IMR-90 (cell line): ENCODE measurements around the gene SLC22A12. TPM values are rescaled to one million over a fixed set of nuclear protein-coding genes. Genes with fewer than 3 reads are reported as not detected.

ENCODE experiments used
- ATAC-seq: fragments of 200-7000 bp; cut with Tn5 transposase; 2 replicates; pipeline ENCODE4 v1.9.1; 2020; ENCODE audit warnings: low read depth, mild to moderate bottlenecking, moderate library complexity
- BruUV-seq: library from RNA; stranded (reverse); fragments of 400-500 nt; replicated peaks from 2 replicates; lab custom pipeline; 2021; lab: Mats Ljungman, UMichigan
- CTCF ChIA-PET: fragments of 300-600 bp; formaldehyde crosslinking; extraction: SDS; loops from one replicate; lab custom pipeline; 2021; ENCODE audit warnings: antibody characterized with exemption; lab: Yijun Ruan, JAX
- POLR2A ChIA-PET: fragments of 300-600 bp; sonication (Branson Sonifier 250); formaldehyde crosslinking; loops from one replicate; lab custom pipeline; 2022; ENCODE audit warnings: antibody characterized with exemption; ENCODE audit not compliant: unreplicated experiment; lab: Charles Lee
- DNase-seq: peaks from one replicate; pipeline ENCODE4 v3.0.0; 2013
- H2AFZ ChIP-seq: replicated peaks from 2 replicates; pipeline ENCODE3; 2013; ENCODE audit warnings: low read length, mild to moderate bottlenecking; ENCODE audit not compliant: poor library complexity
- H2AK5ac ChIP-seq: 2 replicates; pipeline ENCODE4 v1.6.1; 2013; ENCODE audit warnings: low read depth, low read length, inconsistent platforms
- H2AK9ac ChIP-seq: replicated peaks from 2 replicates; pipeline ENCODE3; 2013; ENCODE audit warnings: mild to moderate bottlenecking, low read depth, low read length, moderate library complexity; ENCODE audit not compliant: poor library complexity
- H2BK120ac ChIP-seq: 2 replicates; pipeline ENCODE4 v1.6.1; 2013; ENCODE audit warnings: low read depth, low read length, inconsistent platforms
- H2BK15ac ChIP-seq: 3 replicates; pipeline ENCODE4 v1.6.1; 2013; ENCODE audit warnings: low read depth, low read length, inconsistent platforms
- H2BK20ac ChIP-seq: 2 replicates; pipeline ENCODE4 v1.6.1; 2013; ENCODE audit warnings: low read depth, mild to moderate bottlenecking, inconsistent platforms, low read length, moderate library complexity
- H2BK5ac ChIP-seq: 2 replicates; pipeline ENCODE4 v1.6.1; 2013; ENCODE audit warnings: mild to moderate bottlenecking, low read depth, low read length, inconsistent platforms; ENCODE audit not compliant: poor library complexity, severe bottlenecking
- H3K14ac ChIP-seq: replicated peaks from 2 replicates; pipeline ENCODE4 v1.6.1; 2013; ENCODE audit warnings: low read depth, low read length, inconsistent platforms
- H3K18ac ChIP-seq: 2 replicates; pipeline ENCODE4 v1.6.1; 2013; ENCODE audit warnings: low read depth, low read length, control low read depth
- H3K23ac ChIP-seq: 2 replicates; pipeline ENCODE4 v1.6.1; 2013; ENCODE audit warnings: low read depth, low read length, inconsistent platforms
- H3K27ac ChIP-seq: 2 replicates; pipeline ENCODE4 v1.5.1; 2013; ENCODE audit warnings: mild to moderate bottlenecking, control low read depth, low read length; ENCODE audit not compliant: insufficient read depth
- H3K27me3 ChIP-seq: 2 replicates; pipeline ENCODE4 v1.6.1; 2013; ENCODE audit warnings: low read length; ENCODE audit not compliant: control insufficient read depth, insufficient read depth
- H3K36me3 ChIP-seq: 2 replicates; pipeline ENCODE4 v1.6.1; 2013; ENCODE audit warnings: low read length, mixed read lengths; ENCODE audit not compliant: control insufficient read depth, insufficient read depth
- H3K4ac ChIP-seq: 2 replicates; pipeline ENCODE4 v1.6.1; 2013; ENCODE audit warnings: low read depth, low read length, inconsistent platforms
- H3K4me1 ChIP-seq: 2 replicates; pipeline ENCODE4 v1.6.1; 2013; ENCODE audit warnings: low read length, mixed read lengths; ENCODE audit not compliant: control insufficient read depth, insufficient read depth
- H3K4me2 ChIP-seq: 2 replicates; pipeline ENCODE4 v1.6.1; 2013; ENCODE audit warnings: low read depth, mild to moderate bottlenecking, control low read depth, low read length, moderate library complexity
- H3K4me3 ChIP-seq: 2 replicates; pipeline ENCODE4 v1.5.1; 2013; ENCODE audit warnings: low read depth, mild to moderate bottlenecking, control low read depth, low read length, moderate library complexity; ENCODE audit not compliant: insufficient read depth
- H3K56ac ChIP-seq: 2 replicates; pipeline ENCODE4 v1.6.1; 2013; ENCODE audit warnings: low read length, inconsistent platforms; ENCODE audit not compliant: insufficient read depth; ENCODE audit errors: extremely low read depth
- H3K79me1 ChIP-seq, 2 experiments: 2 replicates each; pipeline ENCODE4 v1.6.1; 2013; ENCODE audit warnings: low read length in 2 of 2, inconsistent platforms in 1 of 2, low read depth in 1 of 2
- H3K9ac ChIP-seq: 2 replicates; pipeline ENCODE4 v1.6.1; 2013; ENCODE audit warnings: low read depth, low read length, control low read depth
- H3K9me1 ChIP-seq: 2 replicates; pipeline ENCODE4 v1.6.1; 2013; ENCODE audit warnings: low read length, inconsistent platforms; ENCODE audit not compliant: insufficient read depth
- H3K9me3 ChIP-seq: 2 replicates; pipeline ENCODE4 v1.6.1; 2013; ENCODE audit warnings: low read length; ENCODE audit not compliant: control insufficient read depth, insufficient read depth
- H4K20me1 ChIP-seq: 2 replicates; pipeline ENCODE4 v1.6.1; 2013; ENCODE audit warnings: low read length, inconsistent platforms; ENCODE audit not compliant: insufficient read depth
- H4K5ac ChIP-seq: 2 replicates; pipeline ENCODE4 v1.6.1; 2013; ENCODE audit warnings: mild to moderate bottlenecking, low read depth, low read length, control low read depth
- H4K8ac ChIP-seq, 2 experiments: 2 replicates each; pipeline ENCODE4 v1.6.1; 2013; ENCODE audit warnings: low read depth in 2 of 2, low read length in 2 of 2, control low read depth in 1 of 2, inconsistent platforms in 1 of 2
- H4K91ac ChIP-seq: 2 replicates; pipeline ENCODE4 v1.6.1; 2013; ENCODE audit warnings: low read depth, low read length, inconsistent platforms; ENCODE audit not compliant: insufficient read depth
- BHLHE40 ChIP-seq: fragments of 150-350 bp; IDR thresholded peaks from 2 replicates; pipeline ENCODE4 v1.6.1; 2016; ENCODE audit warnings: mild to moderate bottlenecking, low read depth, low read length
- CEBPB ChIP-seq: IDR thresholded peaks from 2 replicates; pipeline ENCODE4 v1.6.1; 2012; ENCODE audit warnings: low read depth, low read length, improper control_type of control experiment
- CHD1 ChIP-seq: IDR thresholded peaks from 2 replicates; pipeline ENCODE4 v1.6.1; 2012; ENCODE audit warnings: low read depth, low read length, improper control_type of control experiment
- FOS ChIP-seq: fragments of 150-350 bp; IDR thresholded peaks from 2 replicates; pipeline ENCODE4 v1.6.1; 2016; ENCODE audit warnings: low read depth, low read length
- MAFK ChIP-seq: IDR thresholded peaks from 2 replicates; pipeline ENCODE4 v1.6.1; 2012; ENCODE audit warnings: low read depth, low read length, improper control_type of control experiment
- MAZ ChIP-seq: IDR thresholded peaks from 2 replicates; pipeline ENCODE4 v1.6.1; 2012; ENCODE audit warnings: low read depth, mild to moderate bottlenecking, low read length, improper control_type of control experiment, moderate library complexity, borderline replicate concordance
- MXI1 ChIP-seq: IDR thresholded peaks from 2 replicates; pipeline ENCODE4 v1.6.1; 2012; ENCODE audit warnings: low read depth, mild to moderate bottlenecking, low read length, moderate library complexity, borderline replicate concordance
- NFE2L2 ChIP-seq: fragments of 150-350 bp; IDR thresholded peaks from 2 replicates; pipeline ENCODE4 v1.6.1; 2016; ENCODE audit warnings: low read depth, mild to moderate bottlenecking, low read length
- POLR2A ChIP-seq: IDR thresholded peaks from 2 replicates; pipeline ENCODE4 v1.6.1; 2012; ENCODE audit warnings: mild to moderate bottlenecking, low read depth, low read length
- RAD21 ChIP-seq: IDR thresholded peaks from 2 replicates; pipeline ENCODE4 v1.6.1; 2012; ENCODE audit warnings: low read length, improper control_type of control experiment
- RCOR1 ChIP-seq: IDR thresholded peaks from 2 replicates; pipeline ENCODE4 v1.6.1; 2012; ENCODE audit warnings: mild to moderate bottlenecking, low read length, improper control_type of control experiment; ENCODE audit not compliant: insufficient replicate concordance
- RFX5 ChIP-seq: IDR thresholded peaks from 2 replicates; pipeline ENCODE4 v1.8.0; 2012; ENCODE audit warnings: low read depth, mild to moderate bottlenecking, low read length, moderate library complexity
- SMC3 ChIP-seq: fragments of 150-350 bp; IDR thresholded peaks from 2 replicates; pipeline ENCODE4 v1.6.1; 2016; ENCODE audit warnings: low read depth, mild to moderate bottlenecking, antibody characterized with exemption, low read length, moderate library complexity
- WGBS, 2 experiments: methylation state at CpG; one replicate each; pipeline versions ENCODE4 v1.1.5 to v1.1.7; 2013; ENCODE audit warnings: missing lambda C conversion rate in 2 of 2; ENCODE audit not compliant: insufficient read length in 1 of 2; ENCODE audit errors: extremely low coverage in 2 of 2; 5-methylcytosine and 5-hydroxymethylcytosine counted together
- dilution Hi-C: fragments of 300-500 bp; cut with HindIII; formaldehyde crosslinking; loops from one replicate; pipeline ENCODE4 v1.14.3; 2018; ENCODE audit warnings: low sequenced_read_pairs; ENCODE audit not compliant: unreplicated experiment
- in situ Hi-C: fragments of 300-500 bp; cut with MboI; formaldehyde crosslinking; loops from 3 replicates; pipeline ENCODE4 v1.14.3; 2019; ENCODE audit warnings: low sequenced_read_pairs, inconsistent platforms, mixed read lengths
- intact Hi-C: fragments of 100-400 bp; cut with micrococcal nuclease; formaldehyde crosslinking; loops from 2 replicates; pipeline ENCODE4 v1.10.0; 2022
- polyA plus RNA-seq, 3 experiments: library from polyadenylated mRNA; depleted of rRNA; stranded (reverse); fragments of >200 nt; gene quantifications; 2 replicates each; pipeline ENCODE4 v1.2.3, GENCODE V29; 2012; ENCODE audit warnings: low replicate concordance in 1 of 3
- total RNA-seq: library from RNA; depleted of rRNA; stranded (reverse); fragments of >200 nt; gene quantifications from 2 replicates; pipeline ENCODE4 v1.2.3, GENCODE V29; 2012
- TF ChIP-seq, protein P1 (sequence below): conservative IDR thresholded peaks from 2 replicates; pipeline ENCODE4 v1.5.1; 2012; ENCODE audit warnings: mild to moderate bottlenecking, low read depth, low read length, improper control_type of control experiment
- TF ChIP-seq, protein P2 (sequence below): fragments of 150-350 bp; IDR thresholded peaks from 2 replicates; pipeline ENCODE4 v1.6.1; 2017; ENCODE audit warnings: mild to moderate bottlenecking, antibody characterized with exemption, low read length, low read depth

SLC22A12 gene
- total and polyA plus RNA-seq, 2 of the 4 experiments (the other 2 are of a cell fraction), result not detected

DNA sequence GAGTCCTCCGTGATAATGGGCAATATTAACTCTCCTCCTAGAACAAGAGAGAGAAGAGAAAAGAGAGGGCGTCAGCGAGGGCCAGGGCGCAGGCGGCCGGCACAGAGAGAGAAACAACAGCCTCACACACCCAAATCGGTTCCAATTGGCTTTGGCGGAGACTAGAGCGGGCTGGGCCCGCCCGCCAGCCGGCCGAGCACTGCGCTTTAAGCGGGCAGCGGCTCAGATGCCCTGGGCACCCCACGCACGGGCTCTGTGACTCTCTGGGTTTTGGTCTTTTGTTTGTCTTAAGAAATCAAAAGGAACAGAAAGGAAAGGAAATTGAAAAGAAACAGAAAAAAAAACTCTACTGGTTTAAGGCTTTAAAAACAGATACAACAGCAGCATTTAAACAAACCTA, 17.0 kb downstream of the SLC22A12 start:
- Histone ChIP-seq H3K27ac (no peak overlapping the region), H3K79me1 (no peaks in the 10 kb centered on the region), H3K9me3 (no peaks in the 10 kb centered on the region), H3K18ac (no peak overlapping the region), H3K27me3 (peaks cover 64% of the 10 kb centered on the region), H2BK20ac (no peak overlapping the region), H3K4ac (no peak overlapping the region), H3K4me2 (peak overlapping the region; percentile 22; the same call in 1 of the 2 replicates), H3K9me1 (no peaks in the 10 kb centered on the region), H3K14ac (no peak overlapping the region), H4K20me1 (no peaks in the 10 kb centered on the region), H2BK120ac (no peak overlapping the region), H4K8ac (no peak overlapping the region), H2BK5ac (no peak overlapping the region), H3K4me3 (no peak overlapping the region), H2AFZ (no peak overlapping the region), H3K4me1 (no peaks in the 10 kb centered on the region), H3K36me3 (no peaks in the 10 kb centered on the region), H3K23ac (no peak overlapping the region), H2BK15ac (no peak overlapping the region), H2AK5ac (no peak overlapping the region), H4K5ac (no peak overlapping the region), H3K56ac (no peak overlapping the region), H3K9ac (no peak overlapping the region), H2AK9ac (no peak overlapping the region), H4K91ac (no peak overlapping the region)
- ChIA-PET POLR2A (no interaction called here), CTCF (no interaction called here)
- in situ Hi-C loops (no loop called here), dilution Hi-C loops (no loop called here), intact Hi-C loops (no loop called here)
- no CpG with 5 or more reads among the region's 18 CpGs for WGBS, 2 experiments
- BruUV-seq, result no TSS peak
- peak; percentile 5 for DNase-seq
- ATAC-seq, result peak; percentile 80
- TF ChIP-seq SMC3 (no peak), NFE2L2 (no peak), BHLHE40 (no peak), MAZ (no peak), CEBPB (no peak), CHD1 (no peak), RFX5 (no peak), RCOR1 (no peak), MAFK (no peak), POLR2A (no peak), RAD21 (no peak), FOS (no peak), MXI1 (no peak)
- TF ChIP-seq, protein P1, sequence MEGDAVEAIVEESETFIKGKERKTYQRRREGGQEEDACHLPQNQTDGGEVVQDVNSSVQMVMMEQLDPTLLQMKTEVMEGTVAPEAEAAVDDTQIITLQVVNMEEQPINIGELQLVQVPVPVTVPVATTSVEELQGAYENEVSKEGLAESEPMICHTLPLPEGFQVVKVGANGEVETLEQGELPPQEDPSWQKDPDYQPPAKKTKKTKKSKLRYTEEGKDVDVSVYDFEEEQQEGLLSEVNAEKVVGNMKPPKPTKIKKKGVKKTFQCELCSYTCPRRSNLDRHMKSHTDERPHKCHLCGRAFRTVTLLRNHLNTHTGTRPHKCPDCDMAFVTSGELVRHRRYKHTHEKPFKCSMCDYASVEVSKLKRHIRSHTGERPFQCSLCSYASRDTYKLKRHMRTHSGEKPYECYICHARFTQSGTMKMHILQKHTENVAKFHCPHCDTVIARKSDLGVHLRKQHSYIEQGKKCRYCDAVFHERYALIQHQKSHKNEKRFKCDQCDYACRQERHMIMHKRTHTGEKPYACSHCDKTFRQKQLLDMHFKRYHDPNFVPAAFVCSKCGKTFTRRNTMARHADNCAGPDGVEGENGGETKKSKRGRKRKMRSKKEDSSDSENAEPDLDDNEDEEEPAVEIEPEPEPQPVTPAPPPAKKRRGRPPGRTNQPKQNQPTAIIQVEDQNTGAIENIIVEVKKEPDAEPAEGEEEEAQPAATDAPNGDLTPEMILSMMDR, result no peak
- TF ChIP-seq, protein P2, sequence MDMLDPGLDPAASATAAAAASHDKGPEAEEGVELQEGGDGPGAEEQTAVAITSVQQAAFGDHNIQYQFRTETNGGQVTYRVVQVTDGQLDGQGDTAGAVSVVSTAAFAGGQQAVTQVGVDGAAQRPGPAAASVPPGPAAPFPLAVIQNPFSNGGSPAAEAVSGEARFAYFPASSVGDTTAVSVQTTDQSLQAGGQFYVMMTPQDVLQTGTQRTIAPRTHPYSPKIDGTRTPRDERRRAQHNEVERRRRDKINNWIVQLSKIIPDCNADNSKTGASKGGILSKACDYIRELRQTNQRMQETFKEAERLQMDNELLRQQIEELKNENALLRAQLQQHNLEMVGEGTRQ, result no peak
